Measurements from ENCODE around the gene RSPH1. TPM values are rescaled to one million over a fixed set of nuclear protein-coding genes. Genes with fewer than 3 reads are reported as not detected.

RSPH1 gene
- total RNA-seq, 2 experiments from 2014 or later = not detected

DNA sequence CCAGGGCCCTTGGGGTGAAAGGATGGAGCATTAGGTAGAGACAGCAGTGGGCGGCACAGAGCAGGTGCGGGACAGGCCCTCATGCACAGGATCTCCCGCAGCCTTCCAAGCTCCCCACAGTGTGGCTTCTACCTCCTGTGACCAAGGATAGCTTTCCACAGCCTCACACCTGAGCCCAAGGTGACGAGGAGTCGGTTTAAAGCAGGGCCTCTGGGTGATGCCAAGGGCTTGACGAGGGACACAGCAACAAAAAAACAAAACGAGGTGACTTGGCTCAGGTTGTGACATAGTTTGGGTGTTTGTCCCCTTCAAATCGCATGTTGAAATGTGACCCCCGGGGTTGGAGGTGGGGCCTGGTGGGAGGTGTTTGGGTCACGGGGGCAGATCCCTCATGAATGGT is 15.3 kb downstream of the RSPH1 start:
- no peaks in the 10 kb centered on the region for H3K4me1 Mint-ChIP-seq (ENCODE audit: low read depth)
- TF ChIP-seq, protein P1, sequence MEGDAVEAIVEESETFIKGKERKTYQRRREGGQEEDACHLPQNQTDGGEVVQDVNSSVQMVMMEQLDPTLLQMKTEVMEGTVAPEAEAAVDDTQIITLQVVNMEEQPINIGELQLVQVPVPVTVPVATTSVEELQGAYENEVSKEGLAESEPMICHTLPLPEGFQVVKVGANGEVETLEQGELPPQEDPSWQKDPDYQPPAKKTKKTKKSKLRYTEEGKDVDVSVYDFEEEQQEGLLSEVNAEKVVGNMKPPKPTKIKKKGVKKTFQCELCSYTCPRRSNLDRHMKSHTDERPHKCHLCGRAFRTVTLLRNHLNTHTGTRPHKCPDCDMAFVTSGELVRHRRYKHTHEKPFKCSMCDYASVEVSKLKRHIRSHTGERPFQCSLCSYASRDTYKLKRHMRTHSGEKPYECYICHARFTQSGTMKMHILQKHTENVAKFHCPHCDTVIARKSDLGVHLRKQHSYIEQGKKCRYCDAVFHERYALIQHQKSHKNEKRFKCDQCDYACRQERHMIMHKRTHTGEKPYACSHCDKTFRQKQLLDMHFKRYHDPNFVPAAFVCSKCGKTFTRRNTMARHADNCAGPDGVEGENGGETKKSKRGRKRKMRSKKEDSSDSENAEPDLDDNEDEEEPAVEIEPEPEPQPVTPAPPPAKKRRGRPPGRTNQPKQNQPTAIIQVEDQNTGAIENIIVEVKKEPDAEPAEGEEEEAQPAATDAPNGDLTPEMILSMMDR (IDR thresholded peaks at IDR 0.05) = no peak
- ATAC-seq (no peak), DNase-seq (no peak)
- POLR2A ChIA-PET = no interaction called here
- no peaks in the 10 kb centered on the region for H3K27me3 Mint-ChIP-seq
- CTCF ChIA-PET = no interaction called here
- intact Hi-C loops (cut with micrococcal nuclease) = no loop called here
- no peaks in the 10 kb centered on the region for H3K9me3 Mint-ChIP-seq
- no peak overlapping the region for H3K27ac Mint-ChIP-seq
- no peak overlapping the region for H3K4me3 Mint-ChIP-seq
- no peaks in the 10 kb centered on the region for H3K36me3 Mint-ChIP-seq (ENCODE audit: low read depth)

- Mint-ChIP-seq H3K4me1 (ENCODE audit: low read depth) (no peaks in the 10 kb centered on the region), H3K36me3 (ENCODE audit: low read depth) (no peaks in the 10 kb centered on the region), H3K27ac (no peak overlapping the region), H3K27me3 (no peaks in the 10 kb centered on the region), H3K4me3 (no peak overlapping the region), H3K9me3 (no peaks in the 10 kb centered on the region)
- intact Hi-C loops (cut with micrococcal nuclease) = no loop called here
- ATAC-seq = no peak
- CTCF ChIA-PET = interaction anchor here (0.6 kb wide), 1 partner anchor 12 kb away, joined by 3 read pairs; no protein-coding TSS in a partner anchor
- POLR2A ChIA-PET = interaction anchor here (1.3 kb wide), 1 partner anchor 36 kb away, joined by 3 read pairs; no protein-coding TSS in a partner anchor
- DNase-seq = no peak
- TF ChIP-seq, protein P1 (IDR thresholded peaks at IDR 0.05) = no peak
Measured at GRCh38 chr21:42479582-42479981, 16.4 kb downstream of the RSPH1 start.

- intact Hi-C loops (cut with micrococcal nuclease) = no loop called here
- H3K27ac Mint-ChIP-seq = no peak overlapping the region
Measured at GRCh38 chr21:42478504-42478903, 17.5 kb downstream of the RSPH1 start.

DNA sequence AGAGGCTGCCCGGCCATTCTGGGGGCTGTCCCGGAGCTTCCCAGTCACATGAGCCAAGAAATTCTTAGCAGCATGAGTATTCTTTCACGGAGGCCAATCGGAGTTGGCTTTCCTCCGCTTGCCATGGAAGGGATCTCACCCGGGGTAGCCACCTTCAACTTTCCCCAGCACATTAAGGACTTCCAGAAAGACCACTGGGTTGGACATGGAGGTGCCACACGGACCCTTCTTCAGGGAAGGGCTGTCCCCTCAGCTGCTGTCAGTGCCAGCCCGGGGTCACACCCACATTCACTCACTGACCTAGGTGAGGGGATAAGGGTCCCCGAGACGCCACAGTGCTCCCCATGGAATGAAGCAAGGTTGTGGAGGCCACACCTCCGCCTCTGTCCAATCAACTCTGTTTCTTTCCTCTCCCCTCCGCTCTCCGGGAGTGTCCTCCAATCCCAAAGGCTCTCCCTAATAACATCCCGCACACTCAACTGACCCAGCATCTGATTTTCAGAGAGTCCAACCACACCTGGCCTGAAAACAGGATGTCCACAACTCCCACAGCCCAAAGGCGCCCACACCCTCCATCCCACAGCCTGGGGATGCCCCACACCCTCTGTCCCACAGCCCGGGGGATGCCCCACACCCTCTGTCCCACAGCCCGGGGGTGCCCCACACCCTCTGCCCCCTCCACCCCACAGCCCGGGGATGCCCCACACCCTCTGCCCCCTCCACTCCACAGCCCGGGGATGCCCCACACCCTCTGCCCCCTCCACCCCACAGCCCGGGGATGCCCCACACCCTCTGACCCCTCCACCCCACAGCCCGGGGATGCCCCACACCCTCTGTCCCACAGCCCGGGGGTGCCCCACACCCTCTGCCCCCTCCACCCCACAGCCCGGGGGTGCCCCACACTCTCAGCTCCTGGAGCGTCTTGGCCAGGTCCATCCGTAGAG is 19.4 kb downstream of the RSPH1 start:
- TF ChIP-seq, protein P1 (IDR thresholded peaks at IDR 0.05) = no peak
- ATAC-seq (no peak), DNase-seq (no peak)
- Mint-ChIP-seq H3K4me1 (ENCODE audit: low read depth) (no peaks in the 10 kb centered on the region), H3K36me3 (ENCODE audit: low read depth) (no peaks in the 10 kb centered on the region), H3K27me3 (no peaks in the 10 kb centered on the region), H3K27ac (no peak overlapping the region), H3K9me3 (no peaks in the 10 kb centered on the region), H3K4me3 (no peak overlapping the region)
- POLR2A ChIA-PET = no interaction called here
- CTCF ChIA-PET = no interaction called here
- intact Hi-C loops (cut with micrococcal nuclease) = no loop called here

More at GRCh38 chr21:42478504-42478903, 17.5 kb downstream of the RSPH1 start:
- ChIA-PET CTCF (no interaction called here), POLR2A (interaction anchor here (1.0 to 1.3 kb wide), 2 partner anchors 10 to 35 kb away, joined by 3 to 4 read pairs; no protein-coding TSS in a partner anchor)
- TF ChIP-seq, protein P1 (IDR thresholded peaks at IDR 0.05) = no peak
- no peak for DNase-seq
- Mint-ChIP-seq H3K36me3 (ENCODE audit: low read depth) (no peaks in the 10 kb centered on the region), H3K9me3 (no peaks in the 10 kb centered on the region), H3K27me3 (no peaks in the 10 kb centered on the region), H3K4me3 (no peak overlapping the region), H3K4me1 (ENCODE audit: low read depth) (no peaks in the 10 kb centered on the region)
- ATAC-seq = no peak

Data from activated CD8-positive, alpha-beta T cell treated with anti-CD3 and anti-CD28 coated beads for 36 hours (primary cell).